ENCODE results near the gene TMEM135. TPM values are rescaled to one million over a fixed set of nuclear protein-coding genes. Genes with fewer than 3 reads are reported as not detected.
"Not testable (repeated sequence)": the region's sequence is repeated elsewhere in the genome, so short reads cannot be mapped to it uniquely, and the experiment has no call there.

TMEM135 gene
- total RNA-seq, 2 experiments from 2014 or later, result 24.7 to 30.0 TPM

DNA sequence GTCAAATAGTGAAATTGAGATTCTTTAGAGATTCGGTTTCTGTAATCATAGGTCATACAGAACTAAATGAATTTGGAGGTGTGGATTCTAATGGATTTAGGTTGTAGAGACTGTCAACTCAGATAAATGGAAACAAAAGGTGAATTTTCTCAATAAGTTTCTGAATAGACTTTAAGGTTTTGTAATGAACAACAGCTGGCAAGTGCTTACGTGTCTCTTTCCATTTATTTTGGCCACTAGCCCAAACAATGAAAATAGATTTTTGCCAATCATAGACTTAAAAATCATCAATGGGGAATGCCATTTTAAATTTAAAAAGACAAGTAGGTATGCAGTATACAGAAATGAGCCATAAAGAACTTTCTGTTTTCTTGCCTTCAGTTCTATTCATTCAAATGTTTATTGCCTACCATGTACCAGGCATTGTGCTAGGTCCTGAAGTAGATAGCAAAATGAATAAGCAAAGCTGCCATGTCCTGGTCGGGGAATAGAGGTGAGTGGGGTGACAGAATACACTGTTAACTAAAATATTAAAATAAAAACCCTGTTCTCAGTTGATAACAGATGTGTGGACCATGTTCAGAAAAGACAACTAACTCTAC lies 16.9 kb upstream of the TMEM135 start:
- no peak overlapping the region for H3K4me3 Mint-ChIP-seq
- H3K36me3 Mint-ChIP-seq (ENCODE audit: low read depth), result no peaks in the 10 kb centered on the region
- ChIA-PET CTCF (interaction anchor here (1.3 to 1.9 kb wide), 2 partner anchors 77 to 82 kb away, joined by 3 to 5 read pairs; no protein-coding TSS in a partner anchor), POLR2A (no interaction called here)
- intact Hi-C loops (cut with micrococcal nuclease), result no loop called here
- ATAC-seq, result no peak
- TF ChIP-seq, protein P1, sequence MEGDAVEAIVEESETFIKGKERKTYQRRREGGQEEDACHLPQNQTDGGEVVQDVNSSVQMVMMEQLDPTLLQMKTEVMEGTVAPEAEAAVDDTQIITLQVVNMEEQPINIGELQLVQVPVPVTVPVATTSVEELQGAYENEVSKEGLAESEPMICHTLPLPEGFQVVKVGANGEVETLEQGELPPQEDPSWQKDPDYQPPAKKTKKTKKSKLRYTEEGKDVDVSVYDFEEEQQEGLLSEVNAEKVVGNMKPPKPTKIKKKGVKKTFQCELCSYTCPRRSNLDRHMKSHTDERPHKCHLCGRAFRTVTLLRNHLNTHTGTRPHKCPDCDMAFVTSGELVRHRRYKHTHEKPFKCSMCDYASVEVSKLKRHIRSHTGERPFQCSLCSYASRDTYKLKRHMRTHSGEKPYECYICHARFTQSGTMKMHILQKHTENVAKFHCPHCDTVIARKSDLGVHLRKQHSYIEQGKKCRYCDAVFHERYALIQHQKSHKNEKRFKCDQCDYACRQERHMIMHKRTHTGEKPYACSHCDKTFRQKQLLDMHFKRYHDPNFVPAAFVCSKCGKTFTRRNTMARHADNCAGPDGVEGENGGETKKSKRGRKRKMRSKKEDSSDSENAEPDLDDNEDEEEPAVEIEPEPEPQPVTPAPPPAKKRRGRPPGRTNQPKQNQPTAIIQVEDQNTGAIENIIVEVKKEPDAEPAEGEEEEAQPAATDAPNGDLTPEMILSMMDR (IDR thresholded peaks at IDR 0.05), result no peak
- H3K27ac Mint-ChIP-seq, result no peak overlapping the region
- H3K27me3 Mint-ChIP-seq, result peaks cover 2% of the 10 kb centered on the region
- no peak for DNase-seq
- H3K9me3 Mint-ChIP-seq, result no peaks in the 10 kb centered on the region
- no peaks in the 10 kb centered on the region for H3K4me1 Mint-ChIP-seq (ENCODE audit: low read depth)

DNA sequence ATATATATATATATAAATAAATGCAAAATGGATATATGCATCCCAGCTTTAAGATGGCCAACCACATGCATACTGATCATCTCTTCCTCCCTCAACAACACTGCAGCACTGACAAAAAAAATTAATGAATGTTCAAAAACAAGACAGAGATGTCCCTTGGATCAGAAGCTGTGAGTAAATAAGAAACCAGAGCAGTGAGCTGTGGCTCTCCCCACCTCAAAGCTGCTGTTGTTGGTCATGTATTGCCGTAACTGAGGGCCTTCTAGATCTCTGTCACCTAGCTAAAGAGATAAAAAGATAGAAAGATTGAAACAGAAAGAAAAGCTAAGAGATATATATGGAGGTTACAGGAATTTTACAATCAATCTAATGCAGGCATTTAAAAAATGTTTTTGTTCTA lies 15.5 kb upstream of the TMEM135 start:
- H3K4me3 Mint-ChIP-seq, result no peak overlapping the region
- DNase-seq, result no peak

DNA sequence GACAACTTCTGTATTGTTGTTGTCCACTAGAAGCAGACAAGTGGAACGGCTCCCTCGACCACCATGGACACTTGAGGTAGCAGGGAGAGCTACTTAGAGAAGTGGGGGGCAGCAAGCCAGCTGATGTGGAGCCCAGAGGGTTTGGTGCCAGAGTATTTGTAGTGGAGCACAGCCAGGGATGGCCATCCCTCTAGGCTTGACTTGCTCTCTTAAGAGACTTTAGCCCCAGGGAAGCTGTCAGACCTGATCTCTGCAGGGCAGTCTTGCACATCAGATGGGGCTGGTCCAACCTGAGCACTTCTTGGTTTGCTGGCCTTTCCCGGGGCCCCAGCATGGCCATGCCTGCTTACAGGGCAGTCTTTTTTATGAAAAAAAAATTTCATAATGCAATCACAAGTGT lies 15.0 kb upstream of the TMEM135 start:
- Mint-ChIP-seq H3K27ac (no peak overlapping the region), H3K4me1 (ENCODE audit: low read depth) (no peaks in the 10 kb centered on the region), H3K4me3 (no peak overlapping the region), H3K36me3 (ENCODE audit: low read depth) (no peaks in the 10 kb centered on the region), H3K27me3 (peaks cover 2% of the 10 kb centered on the region), H3K9me3 (no peaks in the 10 kb centered on the region)
- ChIA-PET CTCF (interaction anchor here (1.0 to 1.2 kb wide), 2 partner anchors 14 to 19 kb away, joined by 3 read pairs; partner anchors contain the start of gene TMEM135), POLR2A (no interaction called here)
- intact Hi-C loops (cut with micrococcal nuclease), result no loop called here
- ATAC-seq (no peak), DNase-seq (no peak)
- TF ChIP-seq, protein P1 (IDR thresholded peaks at IDR 0.05), result no peak

More for the DNA sequence above, 15.5 kb upstream of the TMEM135 start:
- intact Hi-C loops (cut with micrococcal nuclease), result no loop called here
- Mint-ChIP-seq H3K27me3 (peaks cover 2% of the 10 kb centered on the region), H3K9me3 (no peaks in the 10 kb centered on the region), H3K4me1 (ENCODE audit: low read depth) (no peaks in the 10 kb centered on the region), H3K36me3 (ENCODE audit: low read depth) (no peaks in the 10 kb centered on the region), H3K27ac (no peak overlapping the region)
- ChIA-PET CTCF (interaction anchor here (1.0 to 1.9 kb wide), 3 partner anchors 15 to 83 kb away, joined by 3 to 5 read pairs (median 3); partner anchors contain the start of gene TMEM135), POLR2A (no interaction called here)
- TF ChIP-seq, protein P1 (IDR thresholded peaks at IDR 0.05), result no peak
- ATAC-seq, result no peak

DNA sequence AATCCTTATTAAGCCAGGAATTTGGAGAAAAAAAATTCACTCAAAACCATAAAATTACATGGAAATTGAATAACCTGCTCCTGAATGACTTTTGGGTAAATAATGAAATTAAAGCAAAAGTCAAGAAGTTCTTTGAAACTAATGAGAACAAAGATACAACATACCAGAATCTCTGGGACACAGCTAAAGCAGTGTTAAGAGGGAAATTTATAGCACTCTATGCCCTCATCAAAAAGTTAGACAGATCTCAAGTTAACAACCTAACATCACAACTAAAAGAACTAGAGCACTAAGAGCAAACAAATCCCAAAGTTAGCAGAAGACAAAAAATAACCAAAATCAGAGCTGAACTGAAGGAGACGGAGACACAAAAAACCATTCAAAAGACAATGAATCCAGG lies 11.3 kb upstream of the TMEM135 start:
- H3K27ac Mint-ChIP-seq; H3K4me1 Mint-ChIP-seq (ENCODE audit: low read depth); H3K36me3 Mint-ChIP-seq (ENCODE audit: low read depth); H3K9me3 Mint-ChIP-seq; intact Hi-C loops (cut with micrococcal nuclease); POLR2A ChIA-PET; DNase-seq; H3K4me3 Mint-ChIP-seq; H3K27me3 Mint-ChIP-seq; CTCF ChIA-PET; ATAC-seq: not testable (repeated sequence)

DNA sequence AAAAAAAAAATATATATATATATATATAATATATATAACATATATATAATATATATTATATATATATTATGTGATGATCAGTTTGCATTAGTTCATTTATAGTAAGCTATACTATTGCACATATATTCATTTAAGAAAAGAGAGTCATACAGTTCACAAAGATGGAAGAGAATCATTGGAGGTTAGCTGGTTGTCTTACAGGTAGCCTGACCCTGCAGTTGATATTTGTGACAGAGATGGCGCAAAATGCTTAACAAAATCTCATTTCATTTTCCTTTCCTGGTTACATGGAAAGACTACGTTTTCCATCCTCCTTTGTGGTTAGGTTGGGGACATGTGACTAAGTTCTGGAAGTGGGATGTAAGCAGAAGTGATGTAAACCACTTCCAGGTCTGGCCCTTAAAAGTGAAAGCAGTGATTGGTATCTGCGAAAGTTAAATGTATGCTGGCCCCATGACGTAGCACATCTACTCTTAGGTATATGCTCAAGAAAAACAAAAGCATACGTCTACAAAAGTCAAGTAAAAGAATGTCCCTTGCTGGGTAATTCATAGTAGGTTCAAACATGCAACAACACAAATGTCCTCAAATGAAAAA lies 7.2 kb upstream of the TMEM135 start:
- DNase-seq (peak; percentile 17), ATAC-seq (peak; percentile 37)
- ChIA-PET POLR2A (interaction anchor here (1.2 kb wide), 1 partner anchor 238 kb away, joined by 3 read pairs; no protein-coding TSS in a partner anchor), CTCF (no interaction called here)
- intact Hi-C loops (cut with micrococcal nuclease), result no loop called here
- no peak overlapping the region for H3K4me3 Mint-ChIP-seq
- no peak overlapping the region for H3K27ac Mint-ChIP-seq
- TF ChIP-seq, protein P1 (IDR thresholded peaks at IDR 0.05), result no peak
- H3K9me3 Mint-ChIP-seq, result no peaks in the 10 kb centered on the region
- H3K27me3 Mint-ChIP-seq, result no peaks in the 10 kb centered on the region
- H3K4me1 Mint-ChIP-seq (ENCODE audit: low read depth), result peaks cover 9% of the 10 kb centered on the region
- H3K36me3 Mint-ChIP-seq (ENCODE audit: low read depth), result no peaks in the 10 kb centered on the region

Data from activated CD8-positive, alpha-beta T cell treated with anti-CD3 and anti-CD28 coated beads for 36 hours (primary cell).